CD4-positive, alpha-beta T cell (primary cell): ENCODE measurements around the gene CDC45. TPM values are rescaled to one million over a fixed set of nuclear protein-coding genes. Genes with fewer than 3 reads are reported as not detected.
"Not testable (repeated sequence)": the region's sequence is repeated elsewhere in the genome, so short reads cannot be mapped to it uniquely, and the experiment has no call there.

Experiments
- ATAC-seq: fragments of 200-7000 bp; cut with Tn5 transposase; one replicate; pipeline ENCODE4 v1.10.0; 2022; ENCODE audit warnings: mild to moderate bottlenecking; ENCODE audit not compliant: poor library complexity
- CTCF ChIA-PET: fragments of 350-600 bp; sonication (Branson Sonifier 250); formaldehyde crosslinking; loops from one replicate; lab custom pipeline; 2021; ENCODE audit warnings: antibody characterized with exemption, inconsistent platforms; lab: Charles Lee
- POLR2A ChIA-PET: fragments of 350-600 bp; sonication (Branson Sonifier 250); formaldehyde crosslinking; loops from one replicate; lab custom pipeline; 2021; ENCODE audit warnings: antibody characterized with exemption, inconsistent platforms; lab: Charles Lee
- DNase-seq, 14 experiments: peaks; one replicate each; pipeline ENCODE4 v3.0.0-alpha.2; 2013 to 2020; ENCODE audit warnings: mixed read lengths in 2 of 14
- H3K27ac ChIP-seq, 2 donors: one replicate each; pipeline versions ENCODE4 v1.5.1 to v1.7.0; 2013; ENCODE audit warnings: low read length in 2 of 2, low read depth in 1 of 2, mild to moderate bottlenecking in 1 of 2
- H3K27me3 ChIP-seq, 2 experiments: 1 replicate in 1 of 2; 2 replicates in 1 of 2; pipeline versions ENCODE4 v1.6.1 to v1.7.0; 2013; ENCODE audit warnings: low read length in 2 of 2, control low read depth in 1 of 2, mild to moderate bottlenecking in 1 of 2, moderate library complexity in 1 of 2; ENCODE audit not compliant: insufficient read depth in 2 of 2, control insufficient read depth in 1 of 2
- H3K36me3 ChIP-seq: one replicate; pipeline ENCODE4 v1.6.1; 2013; ENCODE audit warnings: low read length, control low read depth; ENCODE audit not compliant: insufficient read depth
- H3K4me1 ChIP-seq: one replicate; pipeline ENCODE4 v1.6.1; 2013; ENCODE audit warnings: low read length, control low read depth; ENCODE audit not compliant: insufficient read depth
- H3K4me3 ChIP-seq: one replicate; pipeline ENCODE4 v1.5.1; 2013; ENCODE audit warnings: mild to moderate bottlenecking, low read length, moderate library complexity
- H3K9me3 ChIP-seq, 2 experiments: 1 replicate in 1 of 2; 2 replicates in 1 of 2; pipeline versions ENCODE4 v1.6.1 to v1.7.0; 2013; ENCODE audit warnings: low read length in 2 of 2, mild to moderate bottlenecking in 2 of 2, control low read depth in 1 of 2, moderate library complexity in 1 of 2; ENCODE audit not compliant: control insufficient read depth in 1 of 2, insufficient read depth in 1 of 2
- H3K27ac Mint-ChIP-seq: one replicate; pipeline ENCODE4 v1.8.0; 2020; ENCODE audit warnings: mixed read lengths
- H3K27me3 Mint-ChIP-seq: one replicate; pipeline ENCODE4 v1.8.0; 2021; ENCODE audit warnings: mixed read lengths
- H3K36me3 Mint-ChIP-seq: one replicate; pipeline ENCODE4 v1.8.0; 2021; ENCODE audit warnings: low read depth, mixed read lengths
- H3K4me1 Mint-ChIP-seq: one replicate; pipeline ENCODE4 v1.8.0; 2021; ENCODE audit warnings: low read depth, mixed read lengths
- H3K4me3 Mint-ChIP-seq: one replicate; pipeline ENCODE4 v1.8.0; 2020; ENCODE audit warnings: mild to moderate bottlenecking, mixed read lengths
- H3K9me3 Mint-ChIP-seq: one replicate; pipeline ENCODE4 v1.8.0; 2020; ENCODE audit warnings: mixed read lengths
- intact Hi-C, 2 experiments: fragments of 100-400 bp; cut with DNase I in 1 of 2; cut with micrococcal nuclease in 1 of 2; formaldehyde crosslinking; loops; one replicate each; pipeline versions ENCODE4 v1.15.1 to v1.9.0; 2023 to 2025; cut with DNase I, micrococcal nuclease
- total RNA-seq, 174 experiments: library from RNA in 2 of 174; stranded (reverse) in 2 of 174; gene quantifications; one replicate each; pipeline ENCODE4 v1.2.3 and lab custom pipeline; 2021 to 2026
- TF ChIP-seq, protein P1 (sequence below): fragments of 200-600 bp; IDR thresholded peaks from one replicate; pipeline ENCODE4 v1.8.0; 2022; ENCODE audit warnings: antibody characterized with exemption, mild to moderate bottlenecking

The CDC45 gene
- total RNA-seq, 2 experiments from 2014 or later: 0.75 to 0.82 TPM

- no peaks in the 10 kb centered on the region for H3K27me3 Mint-ChIP-seq
- CTCF ChIA-PET: no interaction called here
- peak overlapping the region; percentile 40 for H3K4me3 Mint-ChIP-seq
- no peaks in the 10 kb centered on the region for H3K27me3 ChIP-seq
- H3K9me3 ChIP-seq: no peaks in the 10 kb centered on the region
- H3K36me3 Mint-ChIP-seq: peaks cover 64% of the 10 kb centered on the region
- POLR2A ChIA-PET: interaction anchor here (8.2 kb wide), 1 partner anchor 11 kb away, joined by 94 read pairs; the partner anchor contains the start of genes HIRA and MRPL40
- DNase-seq (no peak), ATAC-seq (no peak)
- H3K4me1 Mint-ChIP-seq: peaks cover 54% of the 10 kb centered on the region
- H3K36me3 ChIP-seq: peaks cover 25% of the 10 kb centered on the region
- H3K27ac ChIP-seq: peak overlapping the region in 1 of 2 donors; percentile 7
- no peak overlapping the region for H3K27ac Mint-ChIP-seq
- intact Hi-C loops: loop anchor here (10.0 kb wide), 2 partner anchors 299 to 339 kb away; partner anchors contain the start of gene ESS2 (in 1 of the 2)
- no peak overlapping the region for H3K4me3 ChIP-seq
- no peaks in the 10 kb centered on the region for H3K9me3 Mint-ChIP-seq
- H3K4me1 ChIP-seq: peaks cover 29% of the 10 kb centered on the region
- TF ChIP-seq, protein P1, sequence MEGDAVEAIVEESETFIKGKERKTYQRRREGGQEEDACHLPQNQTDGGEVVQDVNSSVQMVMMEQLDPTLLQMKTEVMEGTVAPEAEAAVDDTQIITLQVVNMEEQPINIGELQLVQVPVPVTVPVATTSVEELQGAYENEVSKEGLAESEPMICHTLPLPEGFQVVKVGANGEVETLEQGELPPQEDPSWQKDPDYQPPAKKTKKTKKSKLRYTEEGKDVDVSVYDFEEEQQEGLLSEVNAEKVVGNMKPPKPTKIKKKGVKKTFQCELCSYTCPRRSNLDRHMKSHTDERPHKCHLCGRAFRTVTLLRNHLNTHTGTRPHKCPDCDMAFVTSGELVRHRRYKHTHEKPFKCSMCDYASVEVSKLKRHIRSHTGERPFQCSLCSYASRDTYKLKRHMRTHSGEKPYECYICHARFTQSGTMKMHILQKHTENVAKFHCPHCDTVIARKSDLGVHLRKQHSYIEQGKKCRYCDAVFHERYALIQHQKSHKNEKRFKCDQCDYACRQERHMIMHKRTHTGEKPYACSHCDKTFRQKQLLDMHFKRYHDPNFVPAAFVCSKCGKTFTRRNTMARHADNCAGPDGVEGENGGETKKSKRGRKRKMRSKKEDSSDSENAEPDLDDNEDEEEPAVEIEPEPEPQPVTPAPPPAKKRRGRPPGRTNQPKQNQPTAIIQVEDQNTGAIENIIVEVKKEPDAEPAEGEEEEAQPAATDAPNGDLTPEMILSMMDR: no peak
Observed at GRCh38 chr22:19443544-19444211, 36.0 kb upstream of the CDC45 start.

DNA sequence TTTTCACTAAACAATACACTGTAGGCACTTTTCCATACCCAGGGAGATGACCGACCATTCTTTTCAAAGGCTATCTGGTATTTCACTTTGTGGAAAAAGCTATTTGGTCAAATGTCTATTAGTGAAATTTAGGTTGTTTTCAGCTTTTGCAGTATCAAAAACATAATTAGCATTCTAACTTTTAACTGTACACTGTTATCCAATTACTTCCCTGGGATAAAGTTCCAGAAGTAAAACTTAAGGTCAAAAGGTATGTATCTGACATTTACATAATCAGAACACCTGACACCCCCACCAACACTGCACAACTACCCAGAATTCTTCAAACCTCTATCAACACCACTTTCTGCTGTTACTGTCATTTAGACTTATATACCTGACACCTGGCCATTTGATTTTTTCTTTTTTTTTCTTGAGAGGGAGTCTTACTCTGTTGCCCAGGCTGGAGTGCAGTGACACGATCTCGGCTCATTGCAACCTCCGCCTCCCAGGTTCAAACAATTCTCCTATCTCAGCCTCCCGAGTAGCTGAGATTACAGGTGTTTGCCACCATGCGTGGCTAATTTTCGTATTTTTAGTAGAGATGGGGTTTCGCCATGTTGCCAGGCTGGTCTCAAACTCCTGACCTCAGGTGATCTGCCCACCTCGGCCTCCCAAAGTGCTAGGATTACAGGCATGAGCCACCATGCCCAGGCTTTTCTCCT is 34.3 kb upstream of the CDC45 start:
- ATAC-seq, CTCF ChIA-PET: not testable (repeated sequence)

DNA sequence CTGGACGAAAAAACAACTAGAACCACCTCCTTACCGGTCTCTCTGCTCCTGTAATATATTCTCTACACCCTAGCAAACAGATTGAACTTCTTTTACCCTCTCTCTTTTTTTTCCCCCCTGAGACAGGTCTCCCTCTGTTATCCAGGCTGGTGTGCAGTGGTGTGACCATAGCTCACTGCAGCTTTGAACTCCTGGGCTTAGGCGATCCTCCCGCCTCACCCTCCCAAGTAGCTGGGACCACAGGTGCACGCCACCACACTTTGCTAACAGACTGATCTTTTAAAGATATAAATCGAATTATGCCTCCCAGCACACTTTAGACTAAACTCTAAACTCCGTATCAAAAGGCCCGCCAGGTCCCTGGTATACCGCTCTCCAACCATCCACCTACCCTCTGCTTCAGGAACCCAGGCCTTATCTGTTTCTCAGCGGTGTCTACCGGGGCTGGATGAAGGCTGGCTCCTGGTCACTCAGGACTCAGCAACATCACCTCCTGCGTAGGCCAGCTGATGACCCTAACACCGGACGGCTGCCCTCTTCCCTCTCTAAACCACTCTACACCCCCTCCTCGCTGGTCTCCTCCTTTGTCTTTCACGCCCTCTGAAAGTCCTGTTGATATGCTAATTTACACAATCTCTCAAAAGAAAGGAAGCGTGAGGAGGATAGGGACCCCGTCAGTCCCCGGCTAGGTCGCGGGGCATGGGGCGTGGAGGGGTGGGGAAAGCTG is 33.0 kb upstream of the CDC45 start:
- TF ChIP-seq, protein P1: no peak
- DNase-seq (no peak), ATAC-seq (peak; percentile 27)
- POLR2A ChIA-PET: interaction anchor here (0.6 to 8.2 kb wide), 10 partner anchors 9 to 325 kb away, joined by 3 to 94 read pairs (median 6); partner anchors contain the start of genes CDC45, DGCR2, ESS2 and HIRA
- Histone ChIP-seq H3K27me3 (no peaks in the 10 kb centered on the region), H3K27ac (peak overlapping the region; percentile 67 to 85), H3K9me3 (no peaks in the 10 kb centered on the region), H3K4me1 (peaks cover 38% of the 10 kb centered on the region), H3K4me3 (peak overlapping the region; percentile 88), H3K36me3 (peaks cover 38% of the 10 kb centered on the region)
- intact Hi-C loops: loop anchor here (1.0 to 10.0 kb wide), 6 partner anchors 13 to 342 kb away; partner anchors contain the start of genes CDC45 (in 2 of the 2), UFD1 (in 2 of the 2), ESS2 (in 1 of the 2) and MRPL40 (in 1 of the 2)
- peaks cover 64% of the 10 kb centered on the region for H3K36me3 Mint-ChIP-seq
- CTCF ChIA-PET: interaction anchor here (1.1 to 1.6 kb wide), 3 partner anchors 13 to 267 kb away, joined by 3 to 5 read pairs (median 3); no protein-coding TSS in a partner anchor
- peaks cover 52% of the 10 kb centered on the region for H3K4me1 Mint-ChIP-seq
- peak overlapping the region; percentile 91 for H3K27ac Mint-ChIP-seq
- H3K27me3 Mint-ChIP-seq: no peaks in the 10 kb centered on the region
- no peaks in the 10 kb centered on the region for H3K9me3 Mint-ChIP-seq
- H3K4me3 Mint-ChIP-seq: peak overlapping the region; percentile 93

More for the DNA sequence above, 34.3 kb upstream of the CDC45 start:
- not testable (repeated sequence) for H3K27me3 Mint-ChIP-seq, H3K9me3 Mint-ChIP-seq, DNase-seq, H3K27ac ChIP-seq, H3K9me3 ChIP-seq, H3K27me3 ChIP-seq, H3K4me3 ChIP-seq
- Histone ChIP-seq H3K36me3 (peaks cover 33% of the 10 kb centered on the region), H3K4me1 (peaks cover 38% of the 10 kb centered on the region)
- H3K4me1 Mint-ChIP-seq: peaks cover 57% of the 10 kb centered on the region
- intact Hi-C loops: loop anchor here (5.0 to 10.0 kb wide), 3 partner anchors 263 to 341 kb away; partner anchors contain the start of gene ESS2 (in 1 of the 2)
- H3K27ac Mint-ChIP-seq: peak overlapping the region; percentile 76
- POLR2A ChIA-PET: interaction anchor here (1.5 to 8.2 kb wide), 2 partner anchors 12 to 34 kb away, joined by 4 to 94 read pairs; partner anchors contain the start of genes CDC45, HIRA and MRPL40
- H3K36me3 Mint-ChIP-seq: peaks cover 61% of the 10 kb centered on the region
- peak overlapping the region; percentile 80 for H3K4me3 Mint-ChIP-seq
